Skin of body (tissue), 2 donors: ENCODE data around the gene MBP. TPM values are rescaled to one million over a fixed set of nuclear protein-coding genes. Genes with fewer than 3 reads are reported as not detected.
A peak's percentile ranks its signal among the peaks of the same experiment; 100 is the strongest.
"Not testable (repeated sequence)": the region's sequence is repeated elsewhere in the genome, so short reads cannot be mapped to it uniquely, and the experiment has no call there.

Source experiments
- DNase-seq: peaks from one replicate; lab custom pipeline; 2025; lab: John Stamatoyannopoulos, UW
- total RNA-seq: library from RNA; depleted of rRNA; stranded (reverse); fragments of >200 nt; gene quantifications from one replicate; pipeline ENCODE4 v1.2.3, GENCODE V29; 2014

MBP gene
- total RNA-seq, 1 donor from 2014 or later = 25.1 TPM

DNA sequence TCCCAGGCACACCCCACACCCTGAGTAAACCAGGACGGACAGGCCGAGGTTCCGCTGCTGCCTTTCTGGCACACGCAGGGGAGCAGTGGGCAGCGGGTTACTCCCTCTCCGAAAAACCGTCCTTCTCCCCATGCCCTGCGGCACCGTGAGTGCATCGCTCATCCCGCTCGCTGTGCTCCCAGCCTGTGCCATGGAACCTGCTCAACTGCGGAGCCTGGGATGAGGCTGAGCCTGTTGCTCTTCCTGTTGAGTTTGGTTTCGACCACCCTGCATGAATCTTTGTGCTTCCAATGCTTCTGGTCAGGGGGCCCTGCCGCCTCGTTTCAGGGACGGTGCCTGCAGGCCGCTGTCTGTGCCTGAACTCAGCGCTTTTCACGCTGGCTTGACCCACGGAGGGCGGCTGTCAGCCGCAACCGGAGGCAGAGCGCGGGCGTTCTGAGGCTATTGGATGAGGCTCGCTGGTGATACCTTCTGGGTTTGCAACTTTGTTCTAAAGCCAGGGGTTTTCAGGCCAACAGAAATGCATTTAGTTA is 106.7 kb downstream of the MBP start:
- DNase-seq = no peak

DNA sequence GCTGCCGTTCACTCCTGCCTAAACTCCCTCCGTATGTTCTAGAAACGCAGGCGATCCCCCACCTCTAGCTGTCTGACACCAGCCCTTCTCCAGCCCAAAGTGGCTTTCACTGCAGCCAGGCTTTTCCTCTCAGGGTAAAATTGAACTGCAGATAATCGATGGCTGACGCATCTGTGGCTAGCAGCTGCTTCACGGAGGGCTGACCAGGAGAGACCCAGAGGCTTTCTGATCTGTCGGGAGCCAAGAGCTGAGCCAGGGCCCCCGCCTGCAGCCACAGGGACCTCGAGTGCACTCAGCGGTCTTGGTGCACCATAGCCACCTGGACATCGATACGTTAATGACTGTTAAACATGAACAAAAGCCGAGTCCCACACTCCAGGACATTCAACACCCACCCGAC is 107.5 kb downstream of the MBP start:
- no peak for DNase-seq

DNA sequence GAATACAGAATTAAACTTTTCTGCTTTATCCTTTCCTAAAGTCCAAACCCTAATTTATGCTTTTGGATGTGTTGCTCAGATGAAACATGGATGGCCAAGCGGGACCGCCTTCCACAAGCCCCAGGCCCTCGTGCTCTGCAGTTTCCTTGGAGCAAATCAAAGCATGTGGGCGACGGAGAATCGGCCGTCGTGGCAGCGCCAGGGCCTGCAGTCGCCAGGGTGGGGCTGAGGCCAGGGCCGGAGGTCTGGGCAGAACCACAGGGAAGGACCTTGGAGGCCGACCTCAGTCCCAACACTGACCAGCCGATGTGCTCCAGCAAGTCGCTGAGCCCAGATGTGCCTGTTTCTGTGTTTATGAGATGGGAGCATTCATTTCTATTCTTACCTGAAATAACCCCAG is 108.1 kb downstream of the MBP start:
- DNase-seq = no peak

DNA sequence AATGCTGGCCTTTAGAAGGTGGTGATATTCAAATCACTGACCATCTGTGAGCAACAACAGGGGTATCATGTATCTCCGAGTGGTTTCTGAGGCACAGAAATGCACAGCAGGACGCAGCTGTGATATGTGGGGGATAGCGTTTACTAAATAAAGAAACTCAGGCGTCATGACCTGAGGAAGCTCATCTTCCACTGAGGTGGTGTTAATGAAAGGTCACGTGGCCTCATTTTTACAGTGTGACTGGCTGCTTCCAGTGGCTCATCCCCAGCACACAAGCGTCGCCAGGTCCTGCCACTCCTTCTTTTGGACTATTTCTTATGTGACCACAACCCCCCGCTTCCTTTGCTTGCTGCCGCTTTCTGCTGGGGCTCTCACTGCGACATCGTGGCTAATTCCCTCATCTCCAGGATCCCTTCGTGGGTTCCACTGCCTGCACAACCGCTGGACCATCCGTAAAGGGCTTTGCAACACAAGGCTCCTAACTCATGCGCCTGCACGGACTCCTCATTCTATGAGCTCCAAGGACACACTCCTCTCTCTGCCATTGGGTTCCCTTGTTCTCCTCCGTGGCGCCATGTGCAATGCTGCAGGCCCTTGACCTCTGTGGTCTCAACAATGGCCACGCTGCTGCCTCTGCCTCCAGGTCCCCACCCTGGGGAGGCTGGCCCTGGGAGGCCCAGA is 109.3 kb downstream of the MBP start:
- DNase-seq = no peak

DNA sequence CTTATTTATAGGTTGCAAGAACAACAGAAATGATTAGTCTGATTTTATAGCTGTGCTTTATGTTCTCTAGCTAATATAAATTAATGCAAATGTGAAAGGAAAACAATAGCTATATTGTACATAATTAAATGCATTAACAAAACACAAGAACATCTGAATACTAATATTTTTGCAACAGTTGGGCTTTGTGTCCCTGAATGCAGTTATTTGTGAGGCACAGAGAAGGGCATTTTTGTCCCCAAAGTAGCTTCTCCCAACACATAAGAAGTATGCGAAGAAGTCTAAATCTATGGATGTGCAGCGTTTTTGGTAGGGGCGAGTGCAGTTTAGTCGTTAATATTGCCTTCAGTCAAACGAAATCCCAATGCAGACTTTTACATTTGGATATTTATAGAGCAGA is 110.0 kb downstream of the MBP start:
- no peak for DNase-seq

DNA sequence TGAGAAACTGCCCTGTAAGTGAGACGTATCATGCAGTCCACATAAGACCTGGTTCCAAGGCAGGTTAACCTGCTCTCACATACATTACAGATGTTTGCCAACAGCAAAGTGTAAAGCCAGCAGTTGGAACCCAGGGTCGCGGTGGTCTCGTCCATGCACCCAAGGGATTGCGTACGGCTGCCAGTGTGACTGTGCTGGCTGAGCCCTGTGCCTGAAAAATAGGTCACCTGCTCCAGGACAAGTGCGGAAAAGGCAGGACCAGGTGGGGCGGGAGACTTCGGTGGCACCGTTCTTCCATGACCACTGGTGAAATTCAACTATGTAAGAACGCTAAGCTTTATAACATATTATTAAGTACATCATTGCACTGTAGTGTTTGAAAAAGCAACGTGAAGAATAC is 110.5 kb downstream of the MBP start:
- DNase-seq = no peak

DNA sequence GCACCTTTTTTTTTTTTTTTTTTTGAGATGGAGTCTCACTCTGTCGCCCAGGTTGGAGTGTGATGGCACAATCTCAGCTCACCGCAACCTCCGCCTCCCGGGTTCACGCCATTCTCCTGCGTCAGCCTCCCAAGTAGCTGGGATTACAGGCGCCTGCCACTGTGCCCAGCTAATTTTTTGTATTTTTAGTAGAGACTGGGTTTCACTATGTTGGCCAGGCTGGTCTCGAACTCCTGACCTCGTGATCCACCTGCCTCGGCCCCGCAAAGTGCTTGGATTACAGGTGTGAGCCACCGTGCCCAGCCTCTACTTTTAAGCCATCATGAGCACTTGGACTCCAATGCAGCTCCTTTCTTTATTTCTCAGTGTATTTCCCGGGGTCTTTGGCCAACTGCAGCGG is 111.1 kb downstream of the MBP start:
- DNase-seq = not testable (repeated sequence)

DNA sequence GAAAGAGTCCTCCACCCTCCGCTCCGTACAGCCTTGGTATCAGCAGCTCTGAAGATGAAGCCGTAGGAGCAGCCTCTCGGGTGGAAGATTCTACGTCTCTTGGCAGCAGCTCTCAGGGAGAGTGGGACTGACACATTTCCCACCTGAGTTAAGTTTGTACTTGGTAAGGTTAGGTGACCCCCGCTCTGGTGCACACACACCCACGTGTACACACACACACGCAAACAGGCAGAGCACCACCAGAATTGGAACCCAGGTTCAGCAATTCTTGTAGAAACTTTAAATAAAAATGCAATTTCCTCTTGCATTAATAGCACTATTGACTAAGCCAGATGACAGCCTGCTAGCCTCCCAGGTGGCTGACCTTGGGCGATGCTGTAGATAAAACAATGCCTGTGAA is 111.5 kb downstream of the MBP start:
- no peak for DNase-seq

DNA sequence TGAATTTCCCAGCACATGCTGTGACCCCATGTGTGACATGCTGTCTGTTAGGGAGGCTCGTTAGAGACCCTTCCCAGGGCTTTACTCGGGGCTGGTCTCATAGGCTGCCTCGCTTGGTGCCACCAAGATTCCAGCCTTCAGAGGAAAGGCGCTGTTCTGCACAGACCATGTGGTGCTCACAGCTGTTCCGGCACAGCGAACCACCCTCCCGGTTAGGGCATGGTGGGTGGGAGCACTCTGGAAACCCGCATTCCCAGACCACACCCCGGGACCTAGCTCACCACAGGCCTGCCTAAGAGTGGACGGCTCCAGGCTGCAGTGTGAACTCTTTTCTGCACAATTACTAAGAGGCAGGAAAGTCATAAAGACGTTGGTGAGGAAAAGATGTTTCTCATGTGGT is 112.0 kb downstream of the MBP start:
- no peak for DNase-seq

DNA sequence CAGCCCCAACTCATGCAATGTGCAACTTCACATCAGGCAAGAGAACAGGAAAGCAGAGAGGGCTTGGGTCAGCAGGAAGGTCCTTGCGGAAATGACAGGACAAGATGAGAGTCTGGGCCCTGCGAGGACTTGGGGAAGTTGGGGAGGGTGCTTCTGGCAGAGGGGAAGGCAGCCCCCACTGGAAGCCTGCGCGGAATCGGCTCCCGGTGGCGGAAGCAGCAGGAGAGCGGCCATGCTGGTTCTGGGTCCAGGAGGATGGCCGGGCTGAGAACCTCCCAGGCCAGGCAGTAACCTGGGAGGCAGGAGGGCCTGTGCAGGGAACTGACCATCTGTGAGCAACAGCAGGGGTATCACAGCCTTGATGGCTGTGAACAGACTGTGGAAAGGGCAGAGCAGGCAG is 112.9 kb downstream of the MBP start:
- no peak for DNase-seq

DNA sequence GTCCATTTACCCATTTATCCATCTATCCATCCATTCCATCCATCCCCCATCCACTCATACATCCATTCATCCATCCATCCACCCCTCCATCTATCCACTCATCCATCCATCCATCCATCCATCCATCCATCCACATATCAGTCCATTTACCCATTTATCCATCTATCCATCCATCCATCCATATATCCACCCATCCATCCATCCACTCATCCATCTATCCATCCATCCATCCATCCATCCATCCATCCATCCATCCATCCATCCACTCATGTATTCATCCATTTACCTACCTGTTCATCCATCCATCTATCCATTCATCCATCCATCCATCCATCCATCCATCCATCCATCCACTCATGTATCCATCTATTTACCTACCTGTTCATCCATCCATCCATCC is 113.9 kb downstream of the MBP start:
- DNase-seq = not testable (repeated sequence)

DNA sequence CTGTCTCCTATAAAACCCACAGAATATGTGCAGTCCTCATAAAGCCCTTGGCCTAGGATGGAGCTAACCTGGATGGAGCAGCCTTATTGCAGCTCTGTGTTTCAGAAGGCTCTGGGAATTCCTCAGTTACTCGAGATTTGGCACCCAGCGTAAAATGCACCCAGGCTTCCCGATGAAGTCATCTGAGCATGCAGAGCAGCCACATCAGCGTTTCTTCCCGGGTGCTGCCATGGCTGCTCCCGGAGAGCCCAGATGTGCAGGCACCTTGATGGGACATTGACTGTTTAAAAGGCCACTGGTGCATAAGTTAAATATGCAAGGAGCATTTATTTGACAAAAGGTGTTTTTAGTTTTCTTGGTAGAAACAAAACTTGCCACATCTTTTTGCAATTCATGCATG is 115.2 kb downstream of the MBP start:
- no peak for DNase-seq

DNA sequence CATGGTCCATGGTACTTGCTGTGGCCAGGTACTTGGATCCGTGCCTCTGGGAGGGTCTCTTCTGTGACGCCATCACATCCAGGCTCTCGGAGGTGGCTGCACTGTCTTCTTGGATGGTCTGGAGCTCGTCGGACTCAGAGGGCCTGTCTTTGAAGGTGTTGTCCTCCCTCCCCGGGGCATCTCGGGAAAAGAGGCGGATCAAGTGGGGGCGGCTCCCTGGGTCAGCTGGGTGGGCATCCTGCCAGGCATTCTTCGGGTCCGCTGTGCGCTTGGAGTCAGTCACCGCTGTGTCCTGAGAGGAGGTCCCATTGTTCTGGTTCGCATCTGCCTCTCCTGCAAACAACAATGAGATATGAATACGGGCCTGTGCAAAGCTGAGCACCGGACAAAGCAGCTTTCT is 115.6 kb downstream of the MBP start:
- DNase-seq = no peak

DNA sequence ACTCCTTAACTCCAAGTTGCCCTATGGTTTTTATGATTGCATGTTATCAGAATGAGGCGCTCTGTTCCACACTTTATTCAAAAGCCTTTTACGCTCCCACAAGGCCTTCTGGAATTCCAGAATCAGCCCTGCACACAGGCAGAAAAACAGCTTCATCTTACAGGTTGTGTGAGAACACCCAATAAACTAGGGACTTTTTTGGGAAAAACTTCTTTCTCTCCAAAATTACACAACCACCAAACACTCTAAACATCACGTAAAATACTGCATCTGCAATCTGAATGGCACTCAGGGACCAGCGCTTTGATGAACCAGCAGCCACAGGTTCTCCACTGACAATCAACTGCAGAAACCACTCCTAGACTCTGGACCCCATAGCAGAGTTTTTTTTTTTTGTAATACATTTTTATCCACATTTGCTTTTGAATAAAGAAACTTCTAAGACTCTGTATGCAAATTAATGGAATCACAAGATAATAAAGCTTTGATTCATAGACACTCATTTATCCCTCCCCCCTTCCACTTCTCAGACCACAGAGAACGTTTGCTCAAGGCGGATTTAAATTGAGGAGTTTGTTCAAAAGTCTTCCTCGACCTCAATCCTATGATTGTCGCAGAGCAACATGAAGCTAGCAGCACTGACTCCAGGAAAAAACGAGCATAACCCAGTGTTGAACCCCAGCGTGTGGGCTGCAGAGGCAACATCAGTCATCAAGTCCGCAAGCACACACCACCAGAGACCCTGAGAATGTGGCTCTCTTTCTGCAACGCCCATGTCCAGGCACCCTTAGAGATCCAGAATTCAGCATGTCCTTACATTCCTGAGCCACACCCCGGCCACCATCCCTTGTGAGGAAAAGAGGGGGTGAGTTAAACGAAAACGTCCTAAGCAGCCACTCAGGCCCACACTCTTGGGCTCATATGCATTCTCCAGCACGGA is 116.5 kb downstream of the MBP start:
- no peak for DNase-seq

DNA sequence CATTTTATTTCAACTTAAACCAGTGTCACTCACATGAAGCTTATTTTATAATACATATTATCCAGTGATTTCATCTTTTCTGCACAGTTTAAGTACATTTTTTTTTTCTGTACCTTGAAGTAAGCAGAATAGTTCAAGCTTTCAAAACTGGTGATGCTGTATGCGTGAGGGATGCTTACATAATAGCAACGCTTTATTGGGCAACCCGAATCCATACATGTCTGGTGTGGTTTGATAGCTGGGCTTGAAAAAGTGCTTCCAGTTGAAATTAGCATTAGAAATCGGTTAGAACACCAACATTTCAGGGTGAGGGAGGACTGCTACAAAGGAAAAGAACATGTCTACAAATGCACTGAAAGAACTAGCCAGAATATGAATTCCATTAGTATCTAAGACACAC is 117.4 kb downstream of the MBP start:
- DNase-seq = no peak

DNA sequence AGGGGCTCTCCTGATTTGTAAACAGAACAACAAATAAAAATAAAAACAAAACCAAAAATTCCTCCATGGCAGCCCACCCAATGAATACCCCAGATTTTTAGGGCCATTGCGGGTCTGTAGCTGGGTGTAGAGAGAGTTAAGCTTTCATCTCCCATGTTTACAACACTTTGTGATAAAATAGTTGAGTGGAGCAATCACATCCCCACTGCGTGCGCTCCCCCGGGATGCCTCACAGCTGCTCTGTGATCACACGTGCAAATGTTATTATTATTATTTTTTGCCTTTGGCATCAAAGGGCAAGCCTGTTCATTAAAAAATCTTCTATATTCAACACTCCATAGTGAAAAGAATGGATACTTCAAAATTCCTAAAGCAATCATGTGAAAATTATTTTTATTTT is 118.0 kb downstream of the MBP start:
- DNase-seq = no peak

DNA sequence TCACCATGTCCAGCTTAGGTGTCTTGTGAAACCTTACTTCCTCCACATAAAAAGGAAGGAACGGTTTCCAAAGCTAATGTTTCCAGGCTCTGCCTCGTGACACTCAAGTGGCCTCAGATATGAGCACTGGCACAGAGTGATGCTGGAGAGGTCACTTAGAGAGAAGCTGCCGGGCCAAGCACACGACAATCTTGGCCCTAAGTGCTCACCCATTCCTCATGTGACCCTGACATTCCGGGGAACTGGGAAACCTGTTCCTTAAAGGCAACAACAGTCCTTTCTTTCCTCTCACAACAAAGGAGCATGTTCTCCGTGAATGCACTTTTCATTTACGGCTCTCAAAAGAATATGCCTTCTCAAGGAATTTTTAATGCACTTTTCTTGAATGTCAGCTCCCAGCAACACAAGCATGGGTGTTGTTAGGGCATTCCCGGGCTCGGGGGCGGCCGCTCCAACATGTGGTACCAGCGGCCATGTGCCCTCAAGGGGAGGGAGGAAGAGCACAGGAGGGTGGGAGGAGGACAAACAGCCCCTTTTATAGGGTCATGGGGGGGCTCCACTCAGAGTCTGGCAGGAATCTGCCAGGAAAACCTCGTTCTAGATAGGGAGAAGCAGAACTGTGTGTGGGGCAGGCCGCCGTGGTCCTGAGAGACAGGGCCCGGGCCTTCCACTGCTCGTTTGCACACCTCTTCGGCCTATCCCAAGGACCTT is 118.6 kb downstream of the MBP start:
- no peak for DNase-seq

DNA sequence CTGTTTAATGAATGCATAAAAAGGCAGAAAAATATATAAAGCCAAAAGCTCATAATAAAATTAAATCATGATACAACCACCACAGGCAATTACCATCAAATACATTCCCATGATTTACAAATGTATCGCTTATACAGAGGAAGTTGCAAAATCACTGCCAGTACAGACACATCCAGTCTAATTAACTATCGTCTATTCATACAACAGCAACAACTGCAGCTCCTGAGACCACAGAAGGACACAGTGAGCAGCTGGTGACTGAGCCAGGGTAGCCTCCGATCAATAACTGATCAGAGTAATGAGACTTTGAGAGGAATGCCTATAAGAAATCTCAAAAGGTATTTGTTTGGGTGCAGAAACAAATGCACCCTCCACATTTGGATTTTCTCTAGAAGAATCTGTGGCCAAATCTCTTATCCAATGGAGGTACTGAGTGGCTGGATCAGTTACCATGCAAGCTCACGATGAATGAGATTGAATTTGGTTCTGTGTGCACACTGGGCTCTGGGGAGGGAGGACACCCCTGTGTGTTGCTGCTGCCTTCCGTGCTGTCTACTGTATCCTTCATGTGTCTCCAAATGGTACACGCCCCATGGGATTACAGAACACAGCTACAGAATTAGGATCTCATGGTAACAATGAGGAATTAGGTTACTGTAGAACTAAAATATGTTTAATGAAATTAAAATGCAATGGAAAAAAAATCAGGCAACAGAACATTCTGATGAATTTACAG is 119.6 kb downstream of the MBP start:
- peak; percentile 25 for DNase-seq

DNA sequence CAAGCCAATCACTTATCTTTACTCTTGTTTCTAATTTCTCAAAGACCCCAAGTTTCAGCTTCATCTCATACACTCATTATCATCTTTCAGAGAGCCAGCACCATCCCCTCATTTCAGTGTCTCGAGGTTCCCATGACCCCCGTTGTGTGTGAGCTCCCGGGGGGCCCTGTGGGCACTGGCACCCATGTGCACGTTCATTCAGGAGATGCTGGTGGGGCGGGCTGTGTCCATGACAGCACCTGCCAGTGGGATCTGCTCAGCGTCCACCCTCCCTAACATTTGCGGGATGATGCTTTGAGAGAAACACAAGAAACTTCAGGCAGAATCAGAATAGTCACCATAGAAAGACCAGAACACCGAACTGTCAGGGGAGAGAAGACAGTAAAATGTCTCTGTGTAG is 120.5 kb downstream of the MBP start:
- no peak for DNase-seq

DNA sequence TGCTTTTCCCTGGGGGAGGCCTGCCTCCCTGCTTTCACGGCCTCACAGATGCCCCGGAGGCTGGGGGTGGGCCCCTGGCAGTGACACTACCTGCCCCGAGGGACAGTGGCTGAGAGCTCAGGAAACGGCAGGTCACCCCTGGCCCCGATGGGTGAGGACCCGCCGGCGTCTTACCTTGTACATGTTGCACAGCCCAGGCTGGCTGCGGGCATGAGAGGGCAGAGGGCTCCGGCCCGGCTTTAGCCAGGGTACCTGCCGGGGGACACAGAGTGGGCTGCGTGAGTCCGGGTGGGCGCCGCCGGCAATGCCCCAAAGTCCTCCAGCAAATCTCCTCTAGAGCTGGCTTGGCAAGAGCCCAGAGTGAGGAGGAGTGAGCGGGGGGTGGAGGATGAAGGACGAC is 122.9 kb downstream of the MBP start:
- no peak for DNase-seq

DNA sequence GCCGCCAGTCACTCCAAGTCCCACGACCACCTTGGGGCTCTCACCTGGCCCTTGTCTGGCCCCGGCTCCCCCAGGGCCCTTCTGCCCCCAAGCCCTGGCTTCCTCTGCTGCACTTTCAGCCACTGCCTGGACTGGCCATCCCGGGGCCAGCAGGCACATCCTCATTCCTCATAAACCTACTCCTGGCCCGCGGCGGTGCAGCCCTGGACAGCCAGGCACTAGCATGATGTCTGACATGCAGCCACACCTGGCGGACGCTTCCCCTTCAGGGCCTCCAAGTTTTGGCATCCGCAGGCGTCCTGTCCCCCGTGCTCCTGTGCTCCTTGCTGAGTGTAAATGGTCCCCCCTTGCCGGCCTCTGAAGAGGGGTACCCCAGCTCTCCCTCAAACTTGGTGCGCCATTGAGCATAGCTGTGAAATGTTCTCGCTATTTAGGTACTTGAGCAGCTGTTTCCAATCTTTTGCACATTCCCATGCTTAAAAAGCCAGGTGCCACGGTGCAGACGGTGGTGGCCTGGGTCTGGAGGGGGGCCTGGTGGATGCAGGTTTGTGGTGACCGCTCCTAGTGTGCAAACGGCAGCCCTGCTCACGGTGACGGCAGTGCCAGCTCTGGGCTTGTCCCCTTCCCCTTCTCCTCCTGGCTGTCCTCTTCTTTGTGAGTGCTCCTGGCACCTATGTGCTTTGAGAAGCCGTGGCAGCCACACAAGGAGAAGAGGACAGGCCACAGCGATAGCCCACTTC is 123.8 kb downstream of the MBP start:
- DNase-seq = no peak
